Kidney (tissue), 14 donors: Measurements from ENCODE around the gene METAP1. TPM values are rescaled to one million over a fixed set of nuclear protein-coding genes. Genes with fewer than 3 reads are reported as not detected.

Source experiments
- DNase-seq, 5 donors: peaks; one replicate each; pipeline ENCODE4 v3.0.0-alpha.2; 2013 to 2020
- FAIRE-seq: peaks from 2 replicates; lab custom pipeline; 2012; peaks lifted over from hg19 to GRCh38; lab: Jason Lieb, UNC
- H3K27ac ChIP-seq, 2 donors: one replicate each; pipeline ENCODE4 v1.7.0; 2013; ENCODE audit warnings: low read depth in 2 of 2, low read length in 2 of 2, inconsistent platforms in 1 of 2
- H3K27me3 ChIP-seq: one replicate; pipeline ENCODE4 v1.7.1; 2013; ENCODE audit warnings: low read length, inconsistent platforms; ENCODE audit not compliant: control insufficient read depth, insufficient read depth
- H3K36me3 ChIP-seq, 3 donors: one replicate each; pipeline versions ENCODE4 v1.7.0 to v1.7.1; 2013; ENCODE audit warnings: low read length in 3 of 3, control low read depth in 1 of 3, inconsistent platforms in 1 of 3; ENCODE audit not compliant: insufficient read depth in 3 of 3, control insufficient read depth in 2 of 3
- H3K4me1 ChIP-seq, 3 donors: one replicate each; pipeline versions ENCODE4 v1.7.0 to v1.7.1; 2013; ENCODE audit warnings: low read length in 3 of 3, inconsistent platforms in 1 of 3, low read depth in 1 of 3; ENCODE audit not compliant: control insufficient read depth in 2 of 3, insufficient read depth in 2 of 3
- H3K4me3 ChIP-seq, 3 donors: one replicate each; pipeline versions ENCODE4 v1.7.0 to v1.8.1; 2013; ENCODE audit warnings: low read length in 3 of 3, control low read depth in 1 of 3, inconsistent platforms in 1 of 3
- H3K9ac ChIP-seq, 3 donors: one replicate each; pipeline versions ENCODE4 v1.7.0 to v1.7.1; 2013; ENCODE audit warnings: low read length in 3 of 3, control low read depth in 1 of 3, inconsistent platforms in 1 of 3
- H3K9me3 ChIP-seq, 3 donors: one replicate each; pipeline versions ENCODE4 v1.7.0 to v1.7.1; 2013; ENCODE audit warnings: low read length in 3 of 3, control low read depth in 1 of 3, inconsistent platforms in 1 of 3; ENCODE audit not compliant: control insufficient read depth in 2 of 3, insufficient read depth in 1 of 3
- CTCF ChIP-seq: IDR thresholded peaks from 3 replicates; pipeline ENCODE4 v1.5.1; 2012; ENCODE audit warnings: mild to moderate bottlenecking, moderate library complexity, borderline replicate concordance; ENCODE audit not compliant: insufficient read depth; ENCODE audit errors: extremely low read depth
- intact Hi-C: fragments of 100-400 bp; cut with DNase I; formaldehyde crosslinking; loops from one replicate; pipeline ENCODE4 v1.11.1; 2022
- polyA plus RNA-seq: library from polyadenylated mRNA; stranded (reverse); fragments of 350-450 nt; fragmentation: Illumina TruSeq; extraction: RNeasy Lipid Tissue Mini Kit (QIAGEN cat#74804); gene quantifications from one replicate; pipeline ENCODE4 v1.2.3, GENCODE V29; 2014; ENCODE audit warnings: low read depth, low replicate concordance; ENCODE audit not compliant: insufficient read depth
- total RNA-seq: library from RNA; stranded (reverse); fragmentation: NEBNext Ultra II Directional; extraction: Animal tissue kit (Norgen Biotek cat#: 25700); gene quantifications from one replicate; pipeline ENCODE4 v1.2.1, GENCODE V29; 2021
- donor health status: control.
- donor health status: control.
- donor health status: control.
- donor health status: control.
- donor health status: control.
- donor health status: DM: yes; HTN: yes; CAD: no.
- donor health status: Normal renal cell carcinoma (clear cell type).

The METAP1 gene
- total and polyA plus RNA-seq, 2 donors from 2014 or later: 22.7 to 33.8 TPM

- DNase-seq (peak in 3 of 5 donors; percentile 81 to 87 (median 81)), FAIRE-seq (no peak)
- Histone ChIP-seq H3K27me3 (no peaks in the 10 kb centered on the region), H3K4me3 (peak overlapping the region; percentile 98 to 100 (median 99)), H3K9me3 (no peaks in the 10 kb centered on the region), H3K9ac (peak overlapping the region; percentile 63 to 95 (median 86)), H3K27ac (peak overlapping the region; percentile 75 to 94), H3K36me3 (peaks cover 2 to 17% (median 8%) of the 10 kb centered on the region in 3 donors), H3K4me1 (peaks cover 0 to 5% (median 0%) of the 10 kb centered on the region in 3 donors)
- intact Hi-C loops: no loop called here
- TF ChIP-seq CTCF: no peak
Observed at GRCh38 chr4:99088023-99088449, 92.5 kb downstream of the METAP1 start.

GRCh38 chr4:99088481-99089365 lies 93.2 kb downstream of the METAP1 start, which contains the start of gene ADH5:
Gene ADH5, minus strand, starts transcription at chr4:99088788. Its CDS starts 88 bp downstream, at chr4:99088700.
- peaks cover 0 to 5% (median 0%) of the 10 kb centered on the region in 3 donors for H3K4me1 ChIP-seq
- intact Hi-C loops: no loop called here

GRCh38 chr4:99090481-99091215 lies 95.1 kb downstream of the METAP1 start:
- DNase-seq (peak in 2 of 5 donors; percentile 13 to 31), FAIRE-seq (no peak)
- no peak overlapping the region for H3K27ac ChIP-seq
- no peaks in the 10 kb centered on the region for H3K36me3 ChIP-seq
- intact Hi-C loops: no loop called here
- no peak for TF ChIP-seq CTCF
- H3K4me1 ChIP-seq: peaks cover 0 to 3% (median 0%) of the 10 kb centered on the region in 3 donors
- H3K9me3 ChIP-seq: no peaks in the 10 kb centered on the region
- H3K4me3 ChIP-seq: no peak overlapping the region
- no peaks in the 10 kb centered on the region for H3K27me3 ChIP-seq
- no peak overlapping the region for H3K9ac ChIP-seq

More at GRCh38 chr4:99088481-99089365, 93.2 kb downstream of the METAP1 start, which contains the start of gene ADH5:
- Histone ChIP-seq H3K36me3 (peaks cover 2 to 11% (median 8%) of the 10 kb centered on the region in 3 donors), H3K4me3 (peak within 1 kb of the TSS; percentile 98 to 100 (median 99)), H3K9ac (peak within 1 kb of the TSS; percentile 86 to 97 (median 95)), H3K9me3 (no peaks in the 10 kb centered on the region), H3K27me3 (no peaks in the 10 kb centered on the region), H3K27ac (peak within 1 kb of the TSS; percentile 94 to 96)
- FAIRE-seq (no peak), DNase-seq (peak; percentile 95 to 97 (median 96))
- no peak for TF ChIP-seq CTCF
